ENCODE measurements around the gene PLD6. TPM values are rescaled to one million over a fixed set of nuclear protein-coding genes. Genes with fewer than 3 reads are reported as not detected.
"Not testable (repeated sequence)": the region's sequence is repeated elsewhere in the genome, so short reads cannot be mapped to it uniquely, and the experiment has no call there.

PLD6 gene
- total RNA-seq, 1 experiment from 2014 or later, result 4.2 TPM

- intact Hi-C loops (cut with micrococcal nuclease; ENCODE audit: unreplicated experiment) (no loop called here), in situ Hi-C loops (cut with HindIII; ENCODE audit: low pct_unique_long_range_greater_than_20kb, low sequenced_read_pairs) (no loop called here)
- Histone ChIP-seq H3K27ac (ENCODE audit: low read length) (no peak overlapping the region), H3K9me3 (ENCODE audit: control insufficient read depth, insufficient read depth, low read depth, low read length) (no peaks in the 10 kb centered on the region), H3K36me3 (ENCODE audit: control insufficient read depth, insufficient read depth, low read length) (no peaks in the 10 kb centered on the region), H3K4me3 (ENCODE audit: low read depth in 2 of 2, low read length in 2 of 2) (no peak overlapping the region), H3K4me1 (ENCODE audit: control insufficient read depth, insufficient read depth, low read length) (no peaks in the 10 kb centered on the region), H3K27me3 (ENCODE audit: control insufficient read depth, insufficient read depth, low read length) (no peaks in the 10 kb centered on the region)
- TF ChIP-seq CTCF (IDR thresholded peaks at IDR 0.05) (no peak), REST (IDR thresholded peaks at IDR 0.05; ENCODE audit: insufficient read depth in 1 of 2, low read depth in 2 of 2, low read length in 1 of 2) (no peak), TCF7L2 (IDR thresholded peaks at IDR 0.05; ENCODE audit: low read depth, low read length) (no peak), SIN3A (IDR thresholded peaks at IDR 0.05; ENCODE audit: borderline replicate concordance, insufficient read depth, low read depth, low read length) (no peak), POLR2AphosphoS5 (IDR thresholded peaks at IDR 0.05; ENCODE audit: low read depth, low read length) (no peak)
- BruUV-seq (replicated peaks), result no TSS peak
- DNase-seq (ENCODE audit: low read depth, low spot score) (no peak), ATAC-seq (no peak)
- POLR2A ChIA-PET, result no interaction called here
- CTCF ChIA-PET, result no interaction called here
Measured at GRCh38 chr17:17186051-17186450, 20.1 kb downstream of the PLD6 start.

GRCh38 chr17:17184985-17185757 lies 21.0 kb downstream of the PLD6 start:
- H3K36me3 ChIP-seq (ENCODE audit: control insufficient read depth, insufficient read depth, low read length); ATAC-seq; intact Hi-C loops (cut with micrococcal nuclease; ENCODE audit: unreplicated experiment): not testable (repeated sequence)

GRCh38 chr17:17183744-17184143 lies 22.4 kb downstream of the PLD6 start:
- Histone ChIP-seq H3K27ac (ENCODE audit: low read length) (no peak overlapping the region), H3K4me3 (ENCODE audit: low read depth in 2 of 2, low read length in 2 of 2) (no peak overlapping the region), H3K4me1 (ENCODE audit: control insufficient read depth, insufficient read depth, low read length) (no peaks in the 10 kb centered on the region), H3K9me3 (ENCODE audit: control insufficient read depth, insufficient read depth, low read depth, low read length) (no peaks in the 10 kb centered on the region), H3K27me3 (ENCODE audit: control insufficient read depth, insufficient read depth, low read length) (no peaks in the 10 kb centered on the region), H3K36me3 (ENCODE audit: control insufficient read depth, insufficient read depth, low read length) (no peaks in the 10 kb centered on the region)
- TF ChIP-seq REST (IDR thresholded peaks at IDR 0.05; ENCODE audit: insufficient read depth in 1 of 2, low read depth in 2 of 2, low read length in 1 of 2) (no peak), TCF7L2 (IDR thresholded peaks at IDR 0.05; ENCODE audit: low read depth, low read length) (no peak), CTCF (IDR thresholded peaks at IDR 0.05) (no peak), SIN3A (IDR thresholded peaks at IDR 0.05; ENCODE audit: borderline replicate concordance, insufficient read depth, low read depth, low read length) (no peak), POLR2AphosphoS5 (IDR thresholded peaks at IDR 0.05; ENCODE audit: low read depth, low read length) (no peak)
- ChIA-PET POLR2A (interaction anchor here (0.5 kb wide), 1 partner anchor 208 kb away, joined by 6 read pairs; no protein-coding TSS in a partner anchor), CTCF (no interaction called here)
- in situ Hi-C loops (cut with HindIII; ENCODE audit: low pct_unique_long_range_greater_than_20kb, low sequenced_read_pairs), result no loop called here
- BruUV-seq (replicated peaks), result no TSS peak
- ATAC-seq (no peak; the same call in 1 of the 2 replicates), DNase-seq (ENCODE audit: low read depth, low spot score) (no peak)
- intact Hi-C loops (cut with micrococcal nuclease; ENCODE audit: unreplicated experiment), result no loop called here

More at GRCh38 chr17:17184985-17185757, 21.0 kb downstream of the PLD6 start:
- CTCF ChIA-PET; H3K27me3 ChIP-seq (ENCODE audit: control insufficient read depth, insufficient read depth, low read length); H3K9me3 ChIP-seq (ENCODE audit: control insufficient read depth, insufficient read depth, low read depth, low read length); H3K4me3 ChIP-seq (ENCODE audit: low read depth in 2 of 2, low read length in 2 of 2); in situ Hi-C loops (cut with HindIII; ENCODE audit: low pct_unique_long_range_greater_than_20kb, low sequenced_read_pairs); H3K4me1 ChIP-seq (ENCODE audit: control insufficient read depth, insufficient read depth, low read length); POLR2A ChIA-PET; H3K27ac ChIP-seq (ENCODE audit: low read length); DNase-seq (ENCODE audit: low read depth, low spot score): not testable (repeated sequence)
- BruUV-seq (replicated peaks), result TSS peak; percentile 22
